NOMO-1 treated with dmso at 0.1 percent for 144 hours (cell line): ENCODE data around the gene HNRNPUL2.
A peak's percentile ranks its signal among the peaks of the same experiment; 100 is the strongest.

Experiments
- DNase-seq: peaks from one replicate; lab custom pipeline; 2025; ENCODE audit not compliant: unreplicated experiment; lab: John Stamatoyannopoulos, UW

Gene HNRNPUL2

GRCh38 chr11:62671608-62672389 is 55.5 kb downstream of the HNRNPUL2 start, which contains the start of the genes LBHD1 and UQCC3:
Gene LBHD1, minus strand, starts transcription at chr11:62672267. Its CDS starts 2,236 bp downstream, at chr11:62670031.
Gene UQCC3, plus strand, starts transcription at chr11:62671673. Its CDS starts 73 bp downstream, at chr11:62671746.
- peak; percentile 92 for DNase-seq

GRCh38 chr11:62671236-62671607 is 56.0 kb downstream of the HNRNPUL2 start:
- peak; percentile 59 for DNase-seq

DNA sequence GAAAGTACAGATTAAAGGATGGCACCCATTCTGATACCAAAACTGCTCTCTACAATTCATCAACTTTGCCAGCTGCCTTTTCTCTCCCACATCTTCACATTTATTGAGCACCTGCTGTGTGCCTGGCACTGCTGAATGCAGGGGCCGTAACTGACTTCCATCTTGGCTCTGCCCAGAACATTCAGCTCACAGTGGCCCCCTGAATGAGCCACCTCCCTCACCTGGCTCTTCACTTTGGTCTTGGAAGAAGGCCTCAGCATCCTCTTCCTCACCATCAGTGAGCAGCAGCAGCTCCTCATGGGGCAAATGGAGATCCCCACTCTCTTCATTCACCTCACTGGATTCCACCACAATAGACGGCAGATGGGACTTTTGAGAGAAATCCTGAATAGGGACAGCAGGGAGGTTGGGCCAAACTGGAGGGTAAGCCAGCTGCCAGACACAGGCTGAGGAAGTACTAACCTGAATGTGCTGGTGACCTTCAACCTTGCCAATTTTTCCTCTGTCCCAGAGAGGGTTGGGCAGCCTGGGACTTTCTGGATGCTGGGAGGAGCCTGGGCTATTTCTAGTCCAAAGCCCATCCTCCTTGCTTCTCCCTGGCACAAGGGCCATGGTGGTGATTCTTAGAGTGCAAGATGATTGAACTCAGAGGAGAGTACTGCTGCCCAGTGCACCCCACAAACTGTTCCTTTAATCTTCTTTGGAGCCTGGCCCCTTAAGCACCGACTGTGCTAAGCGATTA is 57.7 kb downstream of the HNRNPUL2 start:
- no peak for DNase-seq

- DNase-seq: no peak
Observed at GRCh38 chr11:62667460-62667859, 59.8 kb downstream of the HNRNPUL2 start.

DNA sequence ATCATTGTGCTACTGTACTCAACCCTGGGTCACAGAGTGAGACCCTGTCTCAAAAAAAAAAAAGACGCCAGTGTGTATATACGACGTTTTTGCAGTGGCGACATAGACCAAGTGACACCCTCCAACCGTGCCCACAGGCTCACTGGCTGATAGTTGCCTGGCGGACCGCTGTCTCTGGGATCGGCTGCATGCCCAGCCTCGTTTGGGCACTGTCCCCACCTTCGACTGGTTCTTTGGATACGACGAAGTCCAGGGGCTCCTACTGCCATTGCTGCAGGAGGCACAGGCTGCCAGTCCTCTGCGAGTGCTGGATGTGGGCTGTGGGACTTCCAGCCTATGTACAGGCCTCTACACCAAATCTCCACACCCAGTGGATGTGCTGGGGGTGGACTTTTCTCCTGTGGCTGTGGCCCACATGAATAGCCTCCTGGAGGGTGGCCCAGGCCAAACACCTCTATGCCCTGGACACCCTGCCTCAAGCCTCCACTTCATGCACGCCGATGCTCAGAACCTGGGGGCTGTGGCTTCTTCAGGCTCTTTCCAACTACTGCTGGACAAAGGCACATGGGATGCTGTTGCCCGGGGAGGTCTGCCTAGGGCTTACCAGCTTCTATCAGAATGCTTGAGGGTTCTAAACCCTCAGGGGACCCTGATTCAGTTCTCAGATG is 60.9 kb downstream of the HNRNPUL2 start:
- DNase-seq: no peak

- DNase-seq: peak; percentile 22
Observed at GRCh38 chr11:62665599-62666258, 61.5 kb downstream of the HNRNPUL2 start.

GRCh38 chr11:62665075-62665598 is 62.1 kb downstream of the HNRNPUL2 start, which contains the start of the genes C11orf98 and CSKMT:
Gene C11orf98, minus strand, starts transcription at chr11:62665210. Its CDS starts 41 bp downstream, at chr11:62665169.
Gene CSKMT, plus strand, starts transcription at chr11:62665312. Its CDS starts 568 bp downstream, at chr11:62665880.
- DNase-seq: peak; percentile 89

GRCh38 chr11:62664405-62665074 is 62.7 kb downstream of the HNRNPUL2 start:
- peak; percentile 72 for DNase-seq
